ENCODE measurements around the gene CLPSL2.

DNA sequence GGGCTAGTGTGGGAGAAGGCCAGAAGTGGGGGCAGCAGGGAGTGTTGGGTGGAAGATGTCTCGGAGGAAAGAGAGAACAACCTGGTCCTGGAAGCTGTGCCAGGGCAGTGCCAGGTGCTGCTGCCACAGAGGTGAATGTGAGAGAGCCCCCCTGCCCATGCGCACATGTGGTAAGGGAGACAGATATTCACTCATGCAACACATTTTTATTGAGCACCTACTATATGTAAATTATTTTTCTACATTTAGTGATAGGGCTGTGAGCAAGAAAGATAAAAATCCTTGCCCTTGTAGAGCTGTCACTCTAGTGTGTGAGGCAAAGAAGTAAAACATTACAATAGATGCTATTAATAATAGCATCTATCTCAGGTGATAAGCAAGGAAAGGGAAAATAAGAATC is 4.9 kb downstream of the CLPSL2 start:
- TF ChIP-seq CTCF (conservative IDR thresholded peaks at IDR 0.05) (no peak), ZFX (IDR thresholded peaks at IDR 0.05) (no peak)
